Activated gamma-delta T cell treated with Interleukin-2 at 50 U/mL for 16 hours (primary cell): Measurements from ENCODE around the gene FSTL5.

Experiments
- DNase-seq: peaks from one replicate; pipeline ENCODE4 v3.0.0-alpha.2; 2020

FSTL5 gene

DNA sequence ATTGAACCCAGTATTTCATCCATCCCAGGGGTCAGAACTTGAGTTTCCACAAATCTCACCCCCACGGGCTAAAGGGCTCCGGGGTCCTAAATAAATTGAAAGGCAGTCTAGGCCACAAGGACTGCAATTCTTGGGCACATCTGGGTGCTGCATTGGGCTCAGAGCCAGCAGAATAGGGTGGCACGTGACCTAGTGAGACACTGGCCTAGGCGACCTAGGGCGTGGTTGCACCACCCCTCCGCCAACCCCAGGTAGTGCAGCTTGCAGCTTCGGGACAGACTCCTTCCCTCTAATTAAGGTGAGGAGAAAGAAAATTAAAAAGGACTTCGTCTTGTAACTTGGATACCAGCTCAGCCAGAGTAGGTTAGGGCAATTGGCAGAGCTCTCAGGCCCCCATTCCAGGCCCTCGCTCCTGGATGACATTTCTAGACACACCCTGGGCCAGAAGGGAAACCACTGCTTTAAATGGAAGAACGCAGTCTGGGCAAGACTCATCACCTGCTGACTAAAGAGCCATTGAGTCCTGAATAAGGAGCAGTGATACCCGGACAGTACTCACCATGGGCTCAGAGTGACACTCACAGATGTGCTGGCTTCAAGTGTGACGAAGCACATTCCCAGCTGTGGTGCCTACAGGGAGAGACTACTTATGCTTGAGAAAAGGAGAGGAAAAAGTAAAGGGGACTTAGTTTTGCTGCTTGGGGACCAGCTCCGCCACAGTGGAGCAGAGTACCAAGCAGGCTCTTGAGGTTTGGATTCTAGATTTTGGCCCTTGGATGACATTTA is 735.4 kb downstream of the FSTL5 start:
- no peak for DNase-seq

DNA sequence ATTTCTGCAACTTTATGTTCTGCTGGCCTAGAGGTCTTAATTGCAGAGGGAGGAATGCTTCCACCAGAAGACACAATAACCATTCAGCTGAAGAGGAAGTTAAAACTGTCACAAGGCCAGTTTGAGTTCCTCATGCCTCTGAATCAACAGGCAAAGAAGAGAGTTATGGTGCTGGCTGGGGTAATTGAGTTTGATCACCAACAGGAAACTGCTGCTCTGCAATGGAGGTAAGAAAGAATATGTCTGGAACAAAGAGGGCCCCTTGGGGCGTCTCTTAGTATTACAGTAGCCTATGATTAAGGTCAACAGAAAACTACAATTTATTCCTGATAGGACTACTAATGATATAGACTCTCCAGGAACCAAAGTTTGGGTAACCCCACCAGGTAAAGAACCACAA is 744.0 kb downstream of the FSTL5 start:
- no peak for DNase-seq

DNA sequence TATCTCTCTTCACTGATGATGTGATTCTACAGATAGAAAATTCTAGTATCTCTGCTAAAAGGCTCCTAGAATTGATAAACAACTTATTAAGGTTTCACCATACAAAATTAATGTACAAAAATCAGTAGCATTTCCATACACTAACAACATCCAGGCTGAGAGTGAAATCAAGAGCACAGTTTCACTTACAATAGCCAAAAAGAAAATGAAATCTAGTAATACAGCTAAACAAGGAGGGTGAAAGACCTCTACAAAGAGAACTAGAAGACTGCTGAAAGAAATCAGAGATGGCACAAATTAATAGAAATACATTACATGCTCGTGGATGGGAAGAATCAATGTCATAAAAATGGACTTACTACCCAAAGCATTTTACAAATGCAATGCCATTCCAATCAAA is 751.9 kb downstream of the FSTL5 start:
- no peak for DNase-seq

DNA sequence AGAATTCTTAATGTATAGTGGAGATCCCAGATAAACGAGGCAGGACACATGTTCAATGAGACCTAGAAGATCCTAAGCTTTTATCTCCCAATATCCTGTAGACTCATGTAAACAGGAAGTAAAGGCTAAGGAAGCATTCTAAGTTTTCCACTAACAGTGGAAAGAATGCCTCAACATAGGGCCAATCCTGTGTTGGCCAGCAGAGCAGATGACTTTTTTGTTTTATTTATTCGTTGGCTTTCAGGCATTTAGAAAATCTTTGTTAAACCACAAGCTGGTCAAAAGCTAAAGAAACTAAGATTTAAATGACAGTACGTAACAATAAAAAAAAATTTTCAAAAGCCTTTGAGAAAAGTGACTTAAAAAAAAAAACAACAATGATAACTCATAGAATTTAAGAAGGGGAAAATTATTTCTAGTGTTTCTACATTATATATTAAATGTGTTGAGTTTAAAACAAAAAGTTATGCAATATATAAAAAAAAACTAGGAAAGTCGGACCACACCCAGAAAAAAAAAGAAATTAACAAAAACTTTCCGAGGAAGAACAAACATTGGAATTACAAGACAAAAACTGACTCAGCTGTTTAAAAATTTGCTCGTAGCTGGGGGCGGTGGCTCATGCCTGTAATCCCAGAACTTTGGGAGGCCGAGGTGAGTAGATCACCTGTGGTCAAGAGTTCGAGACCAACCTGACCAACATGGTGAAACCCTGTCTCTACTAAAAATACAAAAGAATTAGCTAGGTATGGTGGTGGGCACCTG is 759.3 kb downstream of the FSTL5 start:
- DNase-seq = no peak

DNA sequence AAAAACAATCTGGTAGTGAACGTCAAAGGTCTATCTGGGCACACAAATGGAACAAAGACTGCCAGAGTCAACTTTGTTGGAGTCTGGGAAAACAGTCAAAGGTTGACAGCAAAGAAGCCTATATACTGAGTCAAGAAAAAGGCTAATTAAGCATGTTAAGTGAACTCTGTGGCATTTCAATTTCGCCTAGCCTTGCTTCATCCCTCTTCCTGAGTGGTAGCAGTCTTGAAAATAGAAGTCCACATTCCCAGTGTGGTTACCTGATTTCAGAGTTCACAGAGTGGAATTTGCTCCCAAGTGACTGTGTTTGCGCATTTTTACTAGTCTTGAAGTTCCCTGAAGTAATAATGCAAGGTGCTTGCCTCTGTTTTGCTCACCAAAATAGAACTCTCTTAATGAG is 760.0 kb downstream of the FSTL5 start:
- no peak for DNase-seq

DNA sequence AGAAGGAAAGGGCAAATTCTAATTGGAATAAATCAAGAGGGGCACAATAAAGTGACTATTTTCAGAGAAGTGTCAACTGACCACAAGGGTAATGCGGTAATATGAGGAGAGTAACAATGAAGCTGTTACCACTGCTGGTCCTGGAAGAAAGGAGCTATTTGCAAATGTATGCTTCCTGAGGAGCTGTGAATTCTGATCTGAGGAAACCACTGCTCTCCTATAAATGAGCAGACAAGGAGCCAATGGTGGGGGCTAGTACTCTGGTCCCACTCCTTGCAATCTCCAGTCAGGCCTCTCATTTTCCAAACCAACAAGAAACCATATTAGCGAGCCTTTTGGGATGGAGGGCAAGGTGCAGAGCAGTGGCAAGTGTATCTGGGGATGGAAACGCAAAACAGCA is 770.2 kb downstream of the FSTL5 start:
- no peak for DNase-seq

DNA sequence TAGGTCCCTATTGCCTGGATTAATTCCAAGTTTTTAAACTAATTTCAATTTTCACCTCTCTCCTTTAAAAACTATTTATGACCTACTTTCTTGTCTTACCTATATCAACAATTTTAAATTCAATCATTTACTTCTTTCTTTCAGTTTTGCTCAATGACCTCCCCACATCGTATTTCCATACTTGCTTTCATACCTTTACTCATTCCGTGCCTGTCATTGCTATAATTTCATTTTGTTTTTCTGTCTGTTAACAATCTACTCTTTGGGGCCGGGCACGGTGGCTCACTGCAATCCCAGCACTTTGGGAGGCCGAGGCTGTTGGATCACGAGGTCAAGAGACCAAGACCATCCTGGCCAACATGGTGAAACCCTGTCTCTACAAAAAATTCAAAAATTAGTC is 781.1 kb downstream of the FSTL5 start:
- DNase-seq = no peak

DNA sequence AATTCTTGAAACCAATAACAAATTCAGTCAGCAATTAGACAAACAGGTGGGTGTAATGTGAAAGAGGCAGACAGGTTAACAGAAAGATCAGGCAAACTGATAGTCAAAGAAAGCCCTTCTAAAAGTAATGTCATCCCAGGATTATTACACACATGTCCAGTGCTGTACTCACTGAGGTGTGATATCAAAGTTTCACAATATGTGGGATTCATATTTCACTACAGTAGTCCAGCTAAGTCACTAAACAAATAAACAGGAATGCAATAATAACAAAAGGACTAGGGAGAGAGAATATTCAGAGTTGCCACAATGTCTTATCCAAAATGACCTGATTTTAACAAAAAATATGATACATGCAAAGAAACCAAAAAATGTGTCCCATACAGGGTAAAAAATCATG is 787.5 kb downstream of the FSTL5 start:
- DNase-seq = no peak

DNA sequence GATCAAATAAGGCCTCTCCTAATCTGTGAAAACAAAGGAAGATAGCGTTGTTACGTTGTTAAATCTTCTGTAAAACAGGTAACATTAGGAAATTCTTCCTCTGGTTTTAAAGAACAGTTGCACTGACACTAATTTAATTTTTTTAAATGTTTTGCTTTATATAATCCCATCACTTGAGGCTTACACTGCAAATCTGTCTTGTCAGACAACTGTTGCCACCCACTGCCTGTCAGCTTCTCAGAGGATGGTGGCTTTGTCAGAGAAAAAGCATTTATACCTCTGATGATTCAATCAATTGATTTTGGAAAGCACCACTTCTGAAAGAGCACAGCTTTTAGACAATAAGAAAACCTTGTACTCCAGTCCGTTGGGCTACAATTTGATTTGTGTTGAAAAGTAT is 799.1 kb downstream of the FSTL5 start:
- no peak for DNase-seq

DNA sequence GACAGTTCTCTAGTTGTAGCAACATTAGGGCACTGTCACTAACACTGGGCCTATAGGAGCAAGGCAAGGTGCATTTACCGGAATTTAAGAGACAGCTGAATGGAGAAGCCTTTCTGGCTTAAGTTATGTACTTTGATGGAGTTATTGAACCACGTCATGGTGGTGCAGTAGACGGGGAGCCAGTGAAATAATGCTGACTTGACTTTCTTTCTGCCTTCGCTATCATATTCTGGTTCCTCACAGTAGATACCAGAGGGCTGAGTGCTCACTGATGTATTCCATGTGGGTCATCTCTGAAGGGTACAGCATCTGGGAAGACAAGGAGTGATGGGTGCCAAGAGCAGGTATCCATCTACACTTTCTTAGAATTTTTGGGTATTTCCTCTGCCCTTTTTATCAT is 802.8 kb downstream of the FSTL5 start:
- DNase-seq = no peak

DNA sequence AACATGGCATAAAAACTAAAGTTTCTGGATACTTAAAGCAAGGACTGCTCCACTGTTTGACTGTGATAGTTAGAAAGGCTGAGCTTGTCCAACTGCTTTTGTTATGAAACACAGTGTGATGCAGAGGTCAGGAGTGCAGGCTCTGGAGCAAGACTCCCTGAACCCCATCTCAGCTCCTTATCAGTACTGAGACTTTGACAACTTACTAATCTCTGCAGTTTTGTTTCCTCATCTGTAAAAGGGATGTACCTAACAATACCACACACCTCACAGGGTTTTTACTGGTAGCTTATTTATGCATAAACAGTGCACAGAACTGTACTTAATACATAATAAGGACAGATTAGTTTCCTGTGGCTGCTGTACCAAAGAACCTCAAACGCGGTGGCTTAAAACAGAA is 804.3 kb downstream of the FSTL5 start:
- DNase-seq = no peak

DNA sequence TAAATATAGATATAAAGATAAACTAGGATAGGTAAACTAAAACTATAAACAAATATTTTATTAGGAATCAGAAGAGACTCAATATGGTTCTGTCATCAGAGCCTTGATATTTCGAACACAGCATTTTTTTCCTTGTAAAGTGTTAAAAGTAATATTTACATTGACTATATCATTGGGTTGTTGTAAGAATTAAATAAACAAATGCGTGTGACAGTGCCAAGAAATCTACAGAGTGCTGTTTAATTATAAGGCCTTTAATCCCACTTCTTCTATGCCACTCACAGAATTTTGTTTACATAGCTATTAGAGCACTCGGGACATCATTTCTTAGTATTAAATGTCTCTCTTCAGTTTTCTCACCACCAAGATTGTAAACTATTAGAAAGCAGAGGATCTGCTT is 807.4 kb downstream of the FSTL5 start:
- DNase-seq = no peak

DNA sequence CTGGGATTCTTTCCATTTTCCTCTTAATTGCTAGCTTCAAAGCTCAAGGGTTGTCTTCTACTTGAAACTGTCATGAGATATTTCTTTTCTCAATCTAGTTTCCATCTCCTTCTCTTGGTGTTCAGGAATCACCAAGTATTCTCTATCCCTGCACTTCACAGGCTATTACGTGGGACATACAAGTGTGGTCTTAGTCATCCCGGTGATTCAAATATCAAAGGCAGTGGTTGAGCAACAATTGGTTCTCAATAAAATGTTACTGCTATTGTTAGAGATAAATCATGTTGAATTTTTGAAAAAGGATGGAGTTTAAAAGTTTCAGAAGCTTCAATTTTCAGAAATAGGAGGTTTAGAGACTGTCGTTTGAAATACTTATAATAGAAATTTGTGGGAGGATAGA is 812.9 kb downstream of the FSTL5 start:
- DNase-seq = no peak

DNA sequence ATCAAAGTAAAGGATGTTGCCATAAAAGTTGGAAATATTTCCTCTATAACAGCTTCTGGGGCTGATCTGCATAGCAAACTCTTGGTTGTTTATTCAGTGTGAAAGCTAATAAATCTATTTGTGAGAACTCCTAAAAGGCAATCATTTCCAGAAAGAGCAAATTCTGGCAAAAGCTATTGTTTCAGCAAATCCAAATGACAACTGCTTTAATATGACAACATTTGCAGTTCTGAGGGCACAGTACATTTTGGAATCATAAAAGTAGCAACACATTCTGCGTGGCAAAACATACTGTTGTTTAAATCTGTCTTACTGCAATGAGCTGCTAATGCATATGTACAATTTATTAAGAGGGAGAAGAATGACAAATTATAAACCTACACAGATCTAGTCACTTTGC is 818.1 kb downstream of the FSTL5 start:
- DNase-seq = no peak

DNA sequence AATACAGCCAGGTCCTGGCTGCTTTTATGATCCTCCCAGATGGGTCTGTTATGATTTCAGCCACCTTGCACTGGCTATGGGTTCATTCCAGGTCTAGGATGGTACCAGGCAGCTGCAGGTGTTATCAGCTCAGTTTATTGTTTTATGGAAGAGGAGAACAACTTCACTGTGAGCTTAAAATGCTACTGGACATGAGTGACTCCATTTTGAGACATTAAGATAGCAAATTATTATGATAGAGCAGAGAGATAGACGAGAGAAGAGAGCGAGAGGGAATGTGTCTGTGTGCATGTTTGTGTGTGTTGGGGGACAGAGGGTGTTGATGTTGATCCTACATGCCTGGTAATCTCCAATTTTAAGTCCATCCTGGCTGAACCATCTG is 820.2 kb downstream of the FSTL5 start:
- DNase-seq = no peak

DNA sequence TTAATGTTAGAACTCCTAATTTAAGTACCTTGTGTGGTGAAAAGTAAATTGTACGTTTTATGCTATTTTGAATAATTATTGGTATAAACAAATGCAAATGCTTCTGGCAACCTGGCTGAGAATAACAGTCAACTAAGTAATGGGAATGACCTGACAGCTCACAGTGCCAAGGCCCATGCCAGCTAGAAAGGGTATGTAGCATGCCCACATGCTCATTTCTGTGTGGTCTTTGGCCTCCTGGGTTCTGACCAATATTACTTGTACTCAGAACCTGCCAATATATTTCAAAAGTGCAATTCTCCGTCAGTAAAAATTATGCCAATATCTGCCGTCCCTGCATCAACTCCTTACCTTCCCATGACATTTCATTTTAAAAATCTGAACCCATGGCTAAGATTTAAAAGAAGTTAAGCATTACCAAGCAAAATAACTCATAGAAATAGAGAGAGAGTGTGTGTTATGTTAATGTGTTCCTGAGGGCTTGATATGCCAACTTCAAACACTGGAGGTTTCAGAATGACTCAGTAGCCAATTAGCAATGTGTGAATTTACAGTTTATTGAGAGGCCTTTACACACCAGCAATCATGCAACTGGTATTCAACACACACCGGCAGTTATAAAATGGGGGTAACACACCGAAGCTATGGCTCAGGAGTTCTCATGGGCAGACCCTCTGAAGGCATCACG is 820.8 kb downstream of the FSTL5 start:
- no peak for DNase-seq

DNA sequence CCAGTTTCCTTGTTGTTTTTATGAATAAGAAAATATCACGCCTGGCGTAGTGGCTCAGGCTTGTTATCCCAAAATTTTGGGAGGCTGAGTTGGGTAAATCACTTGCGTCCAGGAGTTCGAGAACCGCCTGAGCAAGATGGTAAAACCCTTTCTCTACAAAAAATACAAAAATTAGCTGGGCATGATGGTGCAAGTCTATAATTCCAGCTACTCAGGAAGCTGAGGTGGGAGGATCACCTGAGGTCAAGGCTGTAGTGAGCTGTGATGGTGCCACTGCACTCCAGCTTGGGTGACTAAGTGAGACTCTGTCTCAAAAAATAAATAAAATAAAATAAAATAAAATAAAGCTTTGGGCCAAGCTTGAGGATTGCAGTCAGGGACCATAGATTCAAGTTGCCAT is 827.2 kb downstream of the FSTL5 start:
- DNase-seq = no peak

DNA sequence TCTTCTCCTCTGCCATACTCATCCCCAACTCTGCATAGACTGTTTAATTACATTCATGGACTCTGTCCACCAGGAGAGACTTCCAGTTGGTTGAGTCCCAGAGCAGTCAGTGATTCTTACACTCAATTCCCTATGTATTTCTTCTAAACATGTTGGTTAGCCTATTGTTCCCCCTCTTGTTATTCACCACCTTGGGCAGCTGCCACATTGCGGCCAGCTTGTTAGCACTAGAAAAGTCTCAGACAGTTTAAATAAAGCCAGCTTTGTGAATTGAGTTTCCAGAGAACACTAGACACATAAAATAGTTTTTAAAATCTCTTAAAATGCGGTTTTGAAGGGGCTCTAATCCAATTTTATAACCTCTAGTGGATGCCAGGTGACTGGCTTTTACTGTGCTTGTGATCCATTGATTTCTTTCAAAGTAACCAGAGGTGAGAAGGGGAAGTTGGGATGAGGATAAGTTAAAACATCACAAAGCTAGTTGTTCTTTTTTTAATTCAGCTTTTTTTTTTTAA is 827.7 kb downstream of the FSTL5 start:
- no peak for DNase-seq
